Activated T-cell treated with anti-CD3 and anti-CD28 coated beads, Interleukin-2, amount 50 U/mL, for 24 hours (primary cell): Measurements from ENCODE around the gene ESR2.

Source experiments
- DNase-seq: peaks from one replicate; pipeline ENCODE4 v3.0.0-alpha.2; 2020
- H3K27ac Mint-ChIP-seq: 2 replicates; pipeline ENCODE4 v1.8.0; 2020; ENCODE audit warnings: mild to moderate bottlenecking, mixed read lengths
- H3K27me3 Mint-ChIP-seq: 2 replicates; pipeline ENCODE4 v1.8.0; 2020; ENCODE audit warnings: mixed read lengths
- H3K36me3 Mint-ChIP-seq: 2 replicates; pipeline ENCODE4 v1.8.0; 2020; ENCODE audit warnings: low read depth, mixed read lengths
- H3K4me1 Mint-ChIP-seq: 2 replicates; pipeline ENCODE4 v1.8.0; 2020; ENCODE audit warnings: low read depth, mixed read lengths
- H3K4me3 Mint-ChIP-seq: 2 replicates; pipeline ENCODE4 v1.8.0; 2020; ENCODE audit warnings: mild to moderate bottlenecking, moderate library complexity, mixed read lengths
- H3K9me3 Mint-ChIP-seq: 2 replicates; pipeline ENCODE4 v1.8.0; 2020; ENCODE audit warnings: mixed read lengths

ESR2 gene

DNA sequence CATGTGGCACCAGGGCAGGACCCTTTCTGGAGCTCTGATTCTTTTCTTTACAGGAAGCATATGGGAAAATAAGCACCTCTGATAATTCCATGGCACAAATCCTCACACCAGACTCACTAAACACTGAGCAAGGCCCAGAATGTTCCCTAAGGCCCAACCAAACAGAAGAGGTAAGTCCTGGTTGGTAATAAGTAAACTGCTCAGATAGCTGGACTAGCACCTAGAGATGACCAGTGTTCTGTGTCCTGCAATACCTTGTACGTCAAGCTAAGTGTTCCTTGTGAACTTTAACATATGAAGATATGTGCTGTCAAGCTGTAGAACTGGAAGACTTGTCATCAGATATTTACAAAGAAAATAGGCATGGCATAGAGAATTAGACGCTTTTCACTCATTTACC is 186.7 kb downstream of the ESR2 start:
- Mint-ChIP-seq H3K4me1 (no peaks in the 10 kb centered on the region), H3K36me3 (peaks cover 64% of the 10 kb centered on the region), H3K27ac (no peak overlapping the region), H3K27me3 (no peaks in the 10 kb centered on the region), H3K4me3 (no peak overlapping the region), H3K9me3 (no peaks in the 10 kb centered on the region)
- DNase-seq, result no peak

DNA sequence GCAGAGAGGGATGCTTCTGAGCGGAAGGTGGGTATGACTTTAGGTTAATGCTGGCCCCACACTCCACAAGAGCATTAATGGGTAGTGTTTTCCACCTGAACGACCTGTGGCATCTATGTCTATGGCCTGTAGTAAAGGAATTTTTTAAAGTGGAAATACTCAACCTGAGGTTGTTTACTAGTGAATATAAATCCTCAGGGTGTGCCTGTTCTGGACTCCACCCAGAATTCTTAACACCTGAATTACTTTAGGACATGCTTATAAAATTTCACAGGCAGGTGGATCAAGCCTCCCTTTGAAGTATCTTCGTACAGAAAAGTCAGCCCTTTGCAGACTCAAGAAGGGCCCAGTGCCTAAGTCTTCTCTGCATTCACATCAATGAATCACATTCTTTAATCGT is 196.1 kb downstream of the ESR2 start:
- H3K4me3 Mint-ChIP-seq, result no peak overlapping the region
- peaks cover 80% of the 10 kb centered on the region for H3K36me3 Mint-ChIP-seq
- H3K27me3 Mint-ChIP-seq, result no peaks in the 10 kb centered on the region
- H3K4me1 Mint-ChIP-seq, result peaks cover 6% of the 10 kb centered on the region
- no peak overlapping the region for H3K27ac Mint-ChIP-seq
- no peaks in the 10 kb centered on the region for H3K9me3 Mint-ChIP-seq
- DNase-seq, result no peak

GRCh38 chr14:64095620-64096019 is 198.6 kb downstream of the ESR2 start:
- Mint-ChIP-seq H3K4me3 (no peak overlapping the region), H3K4me1 (peaks cover 6% of the 10 kb centered on the region), H3K36me3 (peaks cover 82% of the 10 kb centered on the region), H3K27me3 (no peaks in the 10 kb centered on the region), H3K9me3 (no peaks in the 10 kb centered on the region), H3K27ac (peak overlapping the region; percentile 30)
- no peak for DNase-seq

GRCh38 chr14:64092940-64093339 is 201.2 kb downstream of the ESR2 start:
- DNase-seq, result no peak
- no peak overlapping the region for H3K27ac Mint-ChIP-seq
- H3K4me1 Mint-ChIP-seq, result peaks cover 6% of the 10 kb centered on the region
- no peaks in the 10 kb centered on the region for H3K27me3 Mint-ChIP-seq
- H3K9me3 Mint-ChIP-seq, result no peaks in the 10 kb centered on the region
- H3K4me3 Mint-ChIP-seq, result no peak overlapping the region
- H3K36me3 Mint-ChIP-seq, result peaks cover 74% of the 10 kb centered on the region

DNA sequence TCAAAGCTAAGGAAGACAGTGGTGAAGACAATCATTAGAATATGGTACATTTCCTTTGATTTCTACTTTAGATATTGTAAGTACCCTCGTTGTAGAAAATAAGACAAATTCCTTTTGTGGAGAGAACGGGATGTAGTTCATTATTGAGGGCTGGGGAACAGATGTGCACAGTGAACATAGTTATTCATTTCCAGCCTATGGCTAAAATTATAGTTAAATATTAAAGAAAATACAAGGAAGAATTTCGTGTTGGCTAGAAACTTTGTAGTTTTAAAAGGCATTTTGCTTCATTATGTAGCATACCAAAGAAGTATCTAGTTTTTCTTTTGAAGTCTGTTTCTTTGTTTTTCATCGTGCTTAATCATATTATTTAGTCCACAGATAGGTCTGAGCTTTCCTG is 201.8 kb downstream of the ESR2 start:
- H3K4me1 Mint-ChIP-seq, result peaks cover 6% of the 10 kb centered on the region
- H3K4me3 Mint-ChIP-seq, result no peak overlapping the region
- no peaks in the 10 kb centered on the region for H3K27me3 Mint-ChIP-seq
- DNase-seq, result no peak
- no peak overlapping the region for H3K27ac Mint-ChIP-seq
- H3K36me3 Mint-ChIP-seq, result peaks cover 73% of the 10 kb centered on the region
- no peaks in the 10 kb centered on the region for H3K9me3 Mint-ChIP-seq

DNA sequence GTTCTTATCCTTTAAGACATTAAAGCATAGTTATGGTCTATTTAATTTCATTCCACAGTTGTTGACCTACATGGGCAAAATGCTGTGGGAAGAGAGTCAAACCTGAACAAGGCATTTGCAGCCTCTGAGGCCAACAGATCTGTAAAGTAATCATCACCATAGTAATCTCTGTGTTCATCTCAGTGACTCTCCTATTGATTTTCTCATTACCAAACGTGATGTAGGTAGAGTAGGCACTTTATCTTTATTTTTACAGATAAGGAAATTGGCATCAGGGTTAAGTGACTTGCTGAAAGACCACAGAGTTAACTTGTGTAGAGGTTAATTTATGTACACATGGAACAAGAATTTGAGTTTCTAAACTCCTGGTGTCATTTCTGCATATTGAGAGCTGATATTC is 203.0 kb downstream of the ESR2 start:
- no peaks in the 10 kb centered on the region for H3K9me3 Mint-ChIP-seq
- no peaks in the 10 kb centered on the region for H3K27me3 Mint-ChIP-seq
- peaks cover 69% of the 10 kb centered on the region for H3K36me3 Mint-ChIP-seq
- H3K4me3 Mint-ChIP-seq, result no peak overlapping the region
- no peak overlapping the region for H3K27ac Mint-ChIP-seq
- DNase-seq, result no peak
- H3K4me1 Mint-ChIP-seq, result peaks cover 6% of the 10 kb centered on the region

- Mint-ChIP-seq H3K9me3 (no peaks in the 10 kb centered on the region), H3K36me3 (peaks cover 68% of the 10 kb centered on the region), H3K27me3 (no peaks in the 10 kb centered on the region), H3K4me3 (no peak overlapping the region), H3K4me1 (no peaks in the 10 kb centered on the region), H3K27ac (no peak overlapping the region)
- no peak for DNase-seq
Observed at GRCh38 chr14:64089920-64090319, 204.3 kb downstream of the ESR2 start.

GRCh38 chr14:64088647-64088964 is 205.6 kb downstream of the ESR2 start:
- no peak overlapping the region for H3K4me3 Mint-ChIP-seq
- H3K9me3 Mint-ChIP-seq, result no peaks in the 10 kb centered on the region
- H3K36me3 Mint-ChIP-seq, result peaks cover 68% of the 10 kb centered on the region
- no peak for DNase-seq
- no peak overlapping the region for H3K27ac Mint-ChIP-seq
- H3K4me1 Mint-ChIP-seq, result no peaks in the 10 kb centered on the region
- H3K27me3 Mint-ChIP-seq, result no peaks in the 10 kb centered on the region

DNA sequence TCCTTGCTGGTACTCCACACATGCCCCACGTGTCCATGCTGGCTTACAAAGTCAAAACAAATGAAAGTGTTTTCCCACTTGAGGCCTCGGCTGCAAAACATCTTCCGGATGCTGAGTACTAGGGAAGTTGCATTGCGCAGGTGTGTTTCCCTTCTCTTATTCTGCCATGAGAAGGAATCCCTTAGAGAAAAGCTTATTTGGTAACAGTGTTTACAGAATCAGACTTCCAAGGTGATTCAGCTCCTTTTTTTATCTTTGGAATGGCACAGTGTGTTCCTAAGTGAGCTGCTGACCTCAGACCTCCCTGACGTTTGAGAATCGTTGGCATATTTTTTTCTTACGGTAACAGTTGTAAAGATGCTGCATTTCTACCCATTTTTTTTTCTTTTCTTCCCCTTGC is 211.3 kb downstream of the ESR2 start:
- Mint-ChIP-seq H3K4me1 (no peaks in the 10 kb centered on the region), H3K9me3 (no peaks in the 10 kb centered on the region), H3K27me3 (no peaks in the 10 kb centered on the region), H3K36me3 (peaks cover 84% of the 10 kb centered on the region), H3K27ac (peak overlapping the region; percentile 7), H3K4me3 (no peak overlapping the region)
- DNase-seq, result no peak

- Mint-ChIP-seq H3K27me3 (no peaks in the 10 kb centered on the region), H3K36me3 (peaks cover 85% of the 10 kb centered on the region)
Observed at GRCh38 chr14:64081174-64081746, 212.9 kb downstream of the ESR2 start.

GRCh38 chr14:64080452-64080851 is 213.7 kb downstream of the ESR2 start:
- DNase-seq, result no peak
- Mint-ChIP-seq H3K27me3 (no peaks in the 10 kb centered on the region), H3K36me3 (peaks cover 84% of the 10 kb centered on the region), H3K9me3 (no peaks in the 10 kb centered on the region), H3K4me3 (no peak overlapping the region), H3K4me1 (no peaks in the 10 kb centered on the region), H3K27ac (peak overlapping the region; percentile 63)

More at GRCh38 chr14:64081174-64081746, 212.9 kb downstream of the ESR2 start:
- Mint-ChIP-seq H3K27ac (peak overlapping the region; percentile 63), H3K4me1 (no peaks in the 10 kb centered on the region), H3K4me3 (no peak overlapping the region), H3K9me3 (no peaks in the 10 kb centered on the region)
- DNase-seq, result no peak

DNA sequence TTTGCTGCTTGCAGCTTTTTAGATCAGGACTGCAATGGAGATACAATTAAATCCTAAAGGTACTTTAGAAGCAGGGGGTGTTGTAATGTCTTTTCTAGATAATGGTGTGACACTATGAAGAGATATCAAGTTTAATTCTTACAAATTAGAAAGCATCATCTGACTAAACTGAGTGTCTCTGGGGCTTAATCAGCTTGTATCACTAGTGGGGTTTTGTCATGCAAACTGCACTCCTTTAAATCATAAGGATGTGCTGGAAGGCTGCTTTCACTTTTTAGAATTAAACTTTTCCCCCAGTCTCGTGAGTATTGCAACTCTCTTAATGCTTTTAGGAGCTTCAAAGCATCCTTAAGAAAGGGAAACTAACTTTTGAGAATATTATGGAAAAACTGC is 218.6 kb downstream of the ESR2 start:
- H3K27me3 Mint-ChIP-seq, result no peaks in the 10 kb centered on the region
- no peak overlapping the region for H3K4me3 Mint-ChIP-seq
- peak overlapping the region; percentile 26 for H3K27ac Mint-ChIP-seq
- H3K4me1 Mint-ChIP-seq, result peaks cover 4% of the 10 kb centered on the region
- peaks cover 92% of the 10 kb centered on the region for H3K36me3 Mint-ChIP-seq
- DNase-seq, result no peak
- no peaks in the 10 kb centered on the region for H3K9me3 Mint-ChIP-seq

DNA sequence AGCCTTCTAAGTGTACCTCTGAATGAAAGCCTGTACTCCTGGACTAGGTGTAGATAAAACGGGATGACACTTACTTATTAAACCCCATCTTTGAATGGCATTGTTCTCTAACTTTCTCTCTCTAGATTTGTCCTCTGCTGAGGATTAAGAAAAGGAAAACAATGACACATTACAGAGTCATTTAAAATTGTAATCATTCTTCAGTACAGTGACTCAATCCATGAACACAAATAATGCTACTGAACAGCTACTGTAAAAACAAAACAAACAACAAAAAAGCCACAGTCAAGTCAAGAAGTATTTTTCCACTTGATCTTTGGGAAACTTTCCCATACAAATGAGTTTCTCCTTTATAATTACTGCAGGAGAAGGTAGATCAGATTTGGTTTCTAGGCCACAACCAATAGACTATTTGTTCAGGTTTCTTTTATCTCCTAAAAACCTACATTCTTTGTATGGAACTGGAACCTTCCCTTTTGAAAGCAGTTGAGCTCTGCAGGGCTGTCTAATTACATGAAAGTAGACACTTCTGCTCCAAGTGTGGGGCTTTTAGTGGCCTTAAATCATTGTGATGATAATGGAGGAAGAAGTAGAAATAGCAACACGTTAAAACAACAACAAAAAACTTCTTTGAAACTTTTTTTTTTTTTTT is 219.1 kb downstream of the ESR2 start:
- peak overlapping the region; percentile 73 for H3K27ac Mint-ChIP-seq

GRCh38 chr14:64069634-64070359 is 224.4 kb downstream of the ESR2 start:
- Mint-ChIP-seq H3K27ac (peak overlapping the region; percentile 44), H3K36me3 (peaks cover 88% of the 10 kb centered on the region), H3K27me3 (no peaks in the 10 kb centered on the region), H3K4me1 (peaks cover 3% of the 10 kb centered on the region), H3K9me3 (no peaks in the 10 kb centered on the region), H3K4me3 (no peak overlapping the region)
- no peak for DNase-seq

More for the DNA sequence above, 219.1 kb downstream of the ESR2 start:
- Mint-ChIP-seq H3K4me3 (no peak overlapping the region), H3K27me3 (no peaks in the 10 kb centered on the region), H3K9me3 (no peaks in the 10 kb centered on the region), H3K4me1 (peaks cover 4% of the 10 kb centered on the region), H3K36me3 (peaks cover 92% of the 10 kb centered on the region)
- DNase-seq, result no peak

DNA sequence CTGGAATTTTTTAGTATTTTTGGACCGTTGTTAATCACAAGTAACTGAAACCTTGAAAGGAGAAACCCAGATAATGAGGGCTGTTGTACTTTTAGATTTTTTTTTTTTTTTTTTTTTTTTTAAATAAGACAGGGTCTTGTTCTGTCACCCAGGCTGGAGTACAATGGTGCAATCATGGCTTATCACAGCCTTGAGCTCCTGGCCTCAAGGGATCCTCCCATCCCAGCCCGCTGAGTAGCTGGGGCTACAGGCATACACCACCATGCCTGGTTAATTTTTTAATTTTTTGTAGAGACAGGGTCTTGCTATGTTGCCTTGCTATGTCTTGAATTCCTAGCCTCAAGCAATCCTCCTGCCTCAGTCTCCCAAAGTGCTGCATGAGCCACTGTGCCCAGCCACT is 229.7 kb downstream of the ESR2 start:
- Mint-ChIP-seq H3K27me3 (no peaks in the 10 kb centered on the region), H3K9me3 (no peaks in the 10 kb centered on the region), H3K4me3 (no peak overlapping the region), H3K4me1 (peaks cover 2% of the 10 kb centered on the region), H3K36me3 (peaks cover 68% of the 10 kb centered on the region), H3K27ac (no peak overlapping the region)
- DNase-seq, result no peak
